ENCODE data around the gene TGFBR2. TPM values are rescaled to one million over a fixed set of nuclear protein-coding genes. Genes with fewer than 3 reads are reported as not detected.

The TGFBR2 gene
- total RNA-seq, 4 donors from 2014 or later: 120 to 418 (median 218) TPM

GRCh38 chr3:30707825-30708224 lies 101.4 kb downstream of the TGFBR2 start:
- no peaks in the 10 kb centered on the region for H3K36me3 ChIP-seq
- no peaks in the 10 kb centered on the region for H3K9me3 ChIP-seq
- H3K27me3 ChIP-seq: no peaks in the 10 kb centered on the region
- WGBS, 2 donors: 93 to 99% methylated on average over 4 of the region's 4 CpGs
- no peak overlapping the region for H3K4me3 ChIP-seq (replicated peaks in 1 of 3)
- H3K4me1 ChIP-seq: peaks cover 0 to 10% of the 10 kb centered on the region in 2 donors
- TF ChIP-seq CTCF (IDR thresholded peaks at IDR 0.05): no peak
- TF ChIP-seq POLR2A (IDR thresholded peaks at IDR 0.05): no peak
- DNase-seq: no peak
- intact Hi-C loops (cut with DNase I): no loop called here
- H3K27ac ChIP-seq: no peak overlapping the region

- TF ChIP-seq POLR2A (IDR thresholded peaks at IDR 0.05) (no peak), CTCF (IDR thresholded peaks at IDR 0.05) (no peak)
- Histone ChIP-seq H3K4me1 (peaks cover 0 to 10% of the 10 kb centered on the region in 2 donors), H3K4me3 (replicated peaks in 1 of 3) (no peak overlapping the region), H3K36me3 (no peaks in the 10 kb centered on the region), H3K27ac (no peak overlapping the region), H3K27me3 (no peaks in the 10 kb centered on the region), H3K9me3 (no peaks in the 10 kb centered on the region)
- DNase-seq: no peak
- intact Hi-C loops (cut with DNase I): no loop called here
Observed at GRCh38 chr3:30708472-30708871, 102.1 kb downstream of the TGFBR2 start.

GRCh38 chr3:30710017-30710416 lies 103.6 kb downstream of the TGFBR2 start:
- Histone ChIP-seq H3K9me3 (no peaks in the 10 kb centered on the region), H3K4me1 (peaks cover 0 to 5% of the 10 kb centered on the region in 2 donors), H3K4me3 (replicated peaks in 1 of 3) (no peak overlapping the region), H3K36me3 (no peaks in the 10 kb centered on the region), H3K27ac (no peak overlapping the region), H3K27me3 (no peaks in the 10 kb centered on the region)
- no peak for DNase-seq
- WGBS, 2 donors: 86 to 88% methylated on average over 7 of the region's 7 CpGs
- TF ChIP-seq POLR2A (IDR thresholded peaks at IDR 0.05) (no peak), CTCF (IDR thresholded peaks at IDR 0.05) (no peak)
- intact Hi-C loops (cut with DNase I): no loop called here

- H3K27me3 ChIP-seq: no peaks in the 10 kb centered on the region
- no peak overlapping the region for H3K4me3 ChIP-seq (replicated peaks in 1 of 3)
- DNase-seq: no peak
- H3K4me1 ChIP-seq: no peaks in the 10 kb centered on the region
- no peak overlapping the region for H3K27ac ChIP-seq
- no peaks in the 10 kb centered on the region for H3K9me3 ChIP-seq
- intact Hi-C loops (cut with DNase I): no loop called here
- no peak for TF ChIP-seq CTCF (IDR thresholded peaks at IDR 0.05)
- TF ChIP-seq POLR2A (IDR thresholded peaks at IDR 0.05): no peak
- no peaks in the 10 kb centered on the region for H3K36me3 ChIP-seq
Observed at GRCh38 chr3:30711151-30711550, 104.8 kb downstream of the TGFBR2 start.

GRCh38 chr3:30711867-30712266 lies 105.5 kb downstream of the TGFBR2 start:
- H3K4me3 ChIP-seq (replicated peaks in 1 of 3): no peak overlapping the region
- H3K27ac ChIP-seq: no peak overlapping the region
- H3K36me3 ChIP-seq: no peaks in the 10 kb centered on the region
- no peak for DNase-seq
- intact Hi-C loops (cut with DNase I): no loop called here
- H3K4me1 ChIP-seq: no peaks in the 10 kb centered on the region
- 94% methylated on average over 2 of the region's 2 CpGs for WGBS, 2 donors
- H3K27me3 ChIP-seq: no peaks in the 10 kb centered on the region
- no peaks in the 10 kb centered on the region for H3K9me3 ChIP-seq
- TF ChIP-seq CTCF (IDR thresholded peaks at IDR 0.05) (no peak), POLR2A (IDR thresholded peaks at IDR 0.05) (no peak)
